MM.1S (cell line): ENCODE measurements around the gene SPDYE3.
"Not testable (repeated sequence)": the region's sequence is repeated elsewhere in the genome, so short reads cannot be mapped to it uniquely, and the experiment has no call there.

Source experiments
- DNase-seq: peaks from one replicate; pipeline ENCODE4 v3.0.0-alpha.2; 2015
- H2AFZ ChIP-seq: fragments of 300-600 bp; sonication (generic); 2 replicates; pipeline ENCODE4 v1.6.0; 2016; ENCODE audit warnings: antibody characterized with exemption, low read length
- H3F3A ChIP-seq: fragments of 300-600 bp; sonication (generic); 2 replicates; pipeline ENCODE4 v1.6.1; 2016; ENCODE audit warnings: mild to moderate bottlenecking, antibody characterized with exemption, low read length, moderate library complexity, mixed read lengths; ENCODE audit not compliant: insufficient read depth
- H3K27ac ChIP-seq: fragments of 300-600 bp; sonication (generic); 2 replicates; pipeline ENCODE4 v1.5.1; 2016; ENCODE audit warnings: mild to moderate bottlenecking, low read length
- H3K27me3 ChIP-seq: fragments of 300-600 bp; sonication (generic); replicated peaks from 2 replicates; pipeline ENCODE4 v1.6.0; 2016; ENCODE audit warnings: low read length; ENCODE audit not compliant: insufficient read depth
- H3K36me3 ChIP-seq: fragments of 300-600 bp; sonication (generic); replicated peaks from 2 replicates; pipeline ENCODE4 v1.6.1; 2016; ENCODE audit warnings: mild to moderate bottlenecking, low read length, mixed read lengths; ENCODE audit not compliant: insufficient read depth
- H3K4me1 ChIP-seq: fragments of 300-600 bp; sonication (generic); 2 replicates; pipeline ENCODE4 v1.6.1; 2016; ENCODE audit warnings: low read length, mixed read lengths
- H3K4me2 ChIP-seq: fragments of 300-600 bp; sonication (generic); 2 replicates; pipeline ENCODE4 v1.6.0; 2016; ENCODE audit warnings: low read depth, low read length
- H3K4me3 ChIP-seq: fragments of 300-600 bp; sonication (generic); 2 replicates; pipeline ENCODE4 v1.5.1; 2016; ENCODE audit warnings: low read length, mixed read lengths
- H3K79me2 ChIP-seq: fragments of 300-600 bp; sonication (generic); 2 replicates; pipeline ENCODE4 v1.6.1; 2016; ENCODE audit warnings: mixed run types, low read length, mixed read lengths
- H3K9ac ChIP-seq: fragments of 300-600 bp; sonication (generic); 2 replicates; pipeline ENCODE4 v1.6.1; 2016; ENCODE audit warnings: low read length, mixed read lengths
- H3K9me2 ChIP-seq: fragments of 300-600 bp; sonication (generic); replicated peaks from 2 replicates; pipeline ENCODE4 v1.6.1; 2016; ENCODE audit warnings: mild to moderate bottlenecking, low read length, mixed read lengths; ENCODE audit not compliant: insufficient read depth
- H3K9me3 ChIP-seq: fragments of 300-600 bp; sonication (generic); replicated peaks from 2 replicates; pipeline ENCODE4 v1.6.1; 2016; ENCODE audit warnings: mild to moderate bottlenecking, low read length, mixed read lengths; ENCODE audit not compliant: insufficient read depth
- H4K20me1 ChIP-seq: fragments of 300-600 bp; sonication (generic); 2 replicates; pipeline ENCODE4 v1.6.1; 2016; ENCODE audit warnings: mild to moderate bottlenecking, low read length, moderate library complexity, mixed read lengths; ENCODE audit not compliant: insufficient read depth
- EZH2 ChIP-seq: fragments of 300-600 bp; sonication (generic); optimal IDR thresholded peaks from 2 replicates; pipeline ENCODE3; 2017; ENCODE audit warnings: low read depth, mild to moderate bottlenecking, antibody characterized with exemption, low read length, mixed read lengths
- EZH2phosphoT487 ChIP-seq: fragments of 300-600 bp; sonication (generic); IDR thresholded peaks from 2 replicates; pipeline ENCODE4 v1.6.1; 2018; ENCODE audit warnings: antibody characterized with exemption, low read length
- TF ChIP-seq, protein P1 (sequence below): fragments of 300-600 bp; sonication (generic); IDR thresholded peaks from 2 replicates; pipeline ENCODE4 v1.5.1; 2016; ENCODE audit warnings: antibody characterized with exemption, low read length, mixed read lengths

The SPDYE3 gene

DNA sequence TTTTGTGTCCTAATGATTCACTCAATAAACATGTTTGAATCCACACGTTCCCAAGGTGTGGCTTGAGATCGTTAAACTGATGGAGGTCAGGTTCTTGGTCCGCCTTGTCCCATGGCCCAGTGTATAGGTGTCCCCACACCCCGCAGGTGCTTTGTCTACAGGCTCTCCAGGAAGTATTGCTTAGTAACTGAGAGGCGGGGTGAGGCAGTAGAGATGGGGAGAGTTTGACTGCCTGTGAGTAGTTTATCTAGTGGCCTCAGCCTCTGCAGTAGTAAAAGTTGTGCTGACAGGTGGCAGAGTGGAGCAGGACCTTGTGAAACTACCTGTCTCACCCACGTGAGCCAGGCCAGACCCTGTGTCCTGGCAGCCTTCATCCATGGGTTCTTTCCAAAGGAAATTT is 33.8 kb downstream of the SPDYE3 start:
- Histone ChIP-seq H3F3A (peaks cover 17% of the 10 kb centered on the region), H3K79me2 (peaks cover 40% of the 10 kb centered on the region), H3K27ac (peak overlapping the region; percentile 48; the same call in 1 of the 2 replicates), H3K4me1 (peaks cover 23% of the 10 kb centered on the region)
- H3K4me2 ChIP-seq, H3K27me3 ChIP-seq, H4K20me1 ChIP-seq, H2AFZ ChIP-seq, H3K4me3 ChIP-seq, H3K36me3 ChIP-seq, H3K9me3 ChIP-seq, H3K9me2 ChIP-seq, H3K9ac ChIP-seq: not testable (repeated sequence)
- DNase-seq, result peak; percentile 71
- TF ChIP-seq, protein P1, sequence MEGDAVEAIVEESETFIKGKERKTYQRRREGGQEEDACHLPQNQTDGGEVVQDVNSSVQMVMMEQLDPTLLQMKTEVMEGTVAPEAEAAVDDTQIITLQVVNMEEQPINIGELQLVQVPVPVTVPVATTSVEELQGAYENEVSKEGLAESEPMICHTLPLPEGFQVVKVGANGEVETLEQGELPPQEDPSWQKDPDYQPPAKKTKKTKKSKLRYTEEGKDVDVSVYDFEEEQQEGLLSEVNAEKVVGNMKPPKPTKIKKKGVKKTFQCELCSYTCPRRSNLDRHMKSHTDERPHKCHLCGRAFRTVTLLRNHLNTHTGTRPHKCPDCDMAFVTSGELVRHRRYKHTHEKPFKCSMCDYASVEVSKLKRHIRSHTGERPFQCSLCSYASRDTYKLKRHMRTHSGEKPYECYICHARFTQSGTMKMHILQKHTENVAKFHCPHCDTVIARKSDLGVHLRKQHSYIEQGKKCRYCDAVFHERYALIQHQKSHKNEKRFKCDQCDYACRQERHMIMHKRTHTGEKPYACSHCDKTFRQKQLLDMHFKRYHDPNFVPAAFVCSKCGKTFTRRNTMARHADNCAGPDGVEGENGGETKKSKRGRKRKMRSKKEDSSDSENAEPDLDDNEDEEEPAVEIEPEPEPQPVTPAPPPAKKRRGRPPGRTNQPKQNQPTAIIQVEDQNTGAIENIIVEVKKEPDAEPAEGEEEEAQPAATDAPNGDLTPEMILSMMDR, result peak; percentile 15; the same call in 1 of the 2 replicates

DNA sequence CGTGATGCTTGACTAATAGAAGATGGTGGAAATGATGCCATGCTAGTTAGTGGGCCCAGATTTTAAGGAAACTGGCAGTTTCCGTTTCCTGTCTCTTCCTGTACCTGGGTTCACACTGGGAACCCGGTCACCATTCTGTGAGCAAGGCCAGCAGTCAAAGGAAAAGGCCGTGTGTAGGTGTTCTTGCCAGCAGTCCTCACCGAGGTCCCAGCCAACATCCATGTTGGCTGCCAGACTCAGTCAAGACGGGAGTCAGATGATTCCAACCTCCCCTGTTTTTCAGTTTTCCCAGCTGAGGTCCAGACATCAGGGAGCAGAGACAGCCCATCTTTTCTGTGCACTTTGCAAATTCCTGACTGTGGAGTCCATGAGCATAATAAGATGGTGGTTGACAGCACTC is 35.3 kb downstream of the SPDYE3 start:
- H3K4me2 ChIP-seq, result no peak overlapping the region

DNA sequence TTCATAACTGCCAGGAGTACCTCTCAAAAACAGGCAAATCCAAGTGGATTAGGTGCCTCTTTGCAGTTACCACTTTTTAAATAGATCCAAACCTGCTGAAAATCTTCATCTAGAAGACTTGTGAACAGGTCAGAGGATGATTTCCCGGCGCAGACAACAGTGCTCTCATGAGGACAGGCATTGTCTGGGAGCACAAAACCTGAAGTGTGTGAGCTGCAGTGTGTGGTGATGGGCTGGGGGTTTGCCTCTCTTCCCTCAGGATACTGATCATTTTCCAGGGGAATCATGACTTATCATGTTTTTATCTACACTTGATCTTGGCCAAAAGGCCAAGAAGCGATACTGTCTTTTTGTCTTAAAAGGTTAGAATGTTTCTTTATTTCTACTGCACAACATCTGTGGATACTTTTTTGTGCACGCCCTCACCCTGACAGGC is 36.6 kb downstream of the SPDYE3 start:
- H4K20me1 ChIP-seq, result peaks cover 14% of the 10 kb centered on the region; the same call in 1 of the 2 replicates
- peaks cover 17% of the 10 kb centered on the region for H3F3A ChIP-seq
- H3K27ac ChIP-seq, result peak overlapping the region; percentile 94; the same call in 1 of the 2 replicates
- peaks cover 23% of the 10 kb centered on the region for H3K4me1 ChIP-seq
- H3K9me3 ChIP-seq, H3K36me3 ChIP-seq, H3K9ac ChIP-seq, H3K4me3 ChIP-seq, H2AFZ ChIP-seq, H3K27me3 ChIP-seq, H3K9me2 ChIP-seq, DNase-seq: not testable (repeated sequence)
- peaks cover 43% of the 10 kb centered on the region for H3K79me2 ChIP-seq
- H3K4me2 ChIP-seq, result peak overlapping the region; percentile 45; the same call in 1 of the 2 replicates

More for the DNA sequence above, 35.3 kb downstream of the SPDYE3 start:
- Histone ChIP-seq H3F3A (peaks cover 17% of the 10 kb centered on the region), H3K79me2 (peaks cover 49% of the 10 kb centered on the region), H3K4me3 (no peak overlapping the region), H2AFZ (no peak overlapping the region), H3K27me3 (no peaks in the 10 kb centered on the region), H3K9me3 (no peaks in the 10 kb centered on the region), H3K9me2 (no peaks in the 10 kb centered on the region), H3K9ac (no peak overlapping the region), H3K4me1 (peaks cover 23% of the 10 kb centered on the region), H3K27ac (no peak overlapping the region), H4K20me1 (peaks cover 14% of the 10 kb centered on the region; the same call in 1 of the 2 replicates), H3K36me3 (peaks cover 9% of the 10 kb centered on the region; the same call in 1 of the 2 replicates)
- TF ChIP-seq EZH2phosphoT487 (no peak), EZH2 (no peak)
- TF ChIP-seq, protein P1, result no peak
- no peak for DNase-seq

DNA sequence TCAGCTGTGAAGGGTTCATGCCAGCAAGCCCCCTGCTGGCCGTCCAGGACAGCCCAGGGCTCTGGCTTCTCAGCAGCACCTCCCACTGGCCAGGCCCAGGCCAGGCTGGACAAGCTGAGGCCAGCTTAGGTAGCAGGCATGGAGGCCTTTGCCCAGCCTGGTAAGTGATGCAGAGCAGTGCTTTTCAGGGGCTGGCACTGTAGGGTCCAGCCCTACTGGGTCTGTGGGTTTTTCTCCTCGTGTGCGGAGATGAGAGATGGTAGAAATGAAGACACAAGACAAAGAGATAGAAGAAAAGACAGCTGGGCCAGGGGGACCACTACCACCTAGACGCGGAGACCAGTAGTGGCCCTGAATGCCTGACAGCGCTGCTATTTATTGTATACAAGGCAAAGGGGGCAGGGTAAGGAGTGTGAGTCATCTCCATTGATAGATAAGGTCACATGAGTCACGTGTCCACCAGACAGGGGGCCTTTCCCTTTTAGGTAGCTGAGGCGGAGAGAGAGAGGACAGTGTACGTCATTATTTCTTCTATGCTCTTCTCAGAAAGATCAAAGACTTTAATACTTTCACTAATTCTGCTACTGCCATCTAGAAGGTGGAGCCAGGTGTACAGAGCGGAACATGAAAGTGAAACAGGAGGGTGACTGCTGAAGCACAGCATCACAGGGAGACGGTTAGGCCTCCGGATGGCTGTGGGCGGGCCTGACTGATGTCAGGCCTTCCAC is 37.2 kb downstream of the SPDYE3 start:
- not testable (repeated sequence) for H3K9me3 ChIP-seq, H2AFZ ChIP-seq, H3K4me3 ChIP-seq, H3K9me2 ChIP-seq, H3K36me3 ChIP-seq, H3K27me3 ChIP-seq
- peak overlapping the region; percentile 38; the same call in 1 of the 2 replicates for H3K9ac ChIP-seq
- peaks cover 44% of the 10 kb centered on the region for H3K79me2 ChIP-seq
- peaks cover 17% of the 10 kb centered on the region for H3F3A ChIP-seq
- peaks cover 23% of the 10 kb centered on the region for H3K4me1 ChIP-seq
- DNase-seq, result peak; percentile 98
- TF ChIP-seq, protein P1, result peak; percentile 55
- peak overlapping the region; percentile 94 for H3K27ac ChIP-seq
- H3K4me2 ChIP-seq, result peak overlapping the region; percentile 66; the same call in 1 of the 2 replicates
- H4K20me1 ChIP-seq, result peaks cover 14% of the 10 kb centered on the region; the same call in 1 of the 2 replicates
